MCF 10A (cell line): ENCODE measurements around the gene CHST3. TPM values are rescaled to one million over a fixed set of nuclear protein-coding genes. Genes with fewer than 3 reads are reported as not detected.

Source experiments
- BruUV-seq: library from RNA; stranded (reverse); fragments of 400-500 nt; replicated peaks from 2 replicates; lab custom pipeline; 2021; lab: Mats Ljungman, UMichigan
- CTCF ChIA-PET: fragments of 300-600 bp; sonication (Branson Sonifier 250); formaldehyde crosslinking; extraction: SDS; loops from one replicate; lab custom pipeline; 2021; ENCODE audit warnings: antibody characterized with exemption, inconsistent platforms; lab: Yijun Ruan, JAX
- POLR2A ChIA-PET: fragments of 300-600, 350-650 bp; sonication (Branson Sonifier 250); formaldehyde crosslinking; extraction: SDS; loops from one replicate; lab custom pipeline; 2020; ENCODE audit warnings: antibody characterized with exemption, inconsistent platforms; lab: Yijun Ruan, JAX
- DNase-seq: peaks from one replicate; pipeline ENCODE4 v3.0.0-alpha.2; 2018; ENCODE audit not compliant: unreplicated experiment
- H3K27ac Mint-ChIP-seq: one replicate; pipeline ENCODE4 v1.8.0; 2022; ENCODE audit warnings: mild to moderate bottlenecking, low read depth, mixed read lengths; ENCODE audit not compliant: unreplicated experiment
- H3K27me3 Mint-ChIP-seq: one replicate; pipeline ENCODE4 v1.8.0; 2022; ENCODE audit warnings: mixed read lengths; ENCODE audit not compliant: insufficient read depth, unreplicated experiment
- H3K36me3 Mint-ChIP-seq: one replicate; pipeline ENCODE4 v1.8.0; 2022; ENCODE audit warnings: mild to moderate bottlenecking, moderate library complexity, mixed read lengths; ENCODE audit not compliant: insufficient read depth, unreplicated experiment
- H3K4me1 Mint-ChIP-seq: one replicate; pipeline ENCODE4 v1.8.0; 2022; ENCODE audit warnings: mixed read lengths; ENCODE audit not compliant: insufficient read depth, unreplicated experiment
- H3K4me3 Mint-ChIP-seq: one replicate; pipeline ENCODE4 v1.8.0; 2022; ENCODE audit warnings: mild to moderate bottlenecking, moderate library complexity, mixed read lengths; ENCODE audit not compliant: unreplicated experiment
- H3K9me3 Mint-ChIP-seq: one replicate; pipeline ENCODE4 v1.8.0; 2022; ENCODE audit warnings: mixed read lengths; ENCODE audit not compliant: unreplicated experiment
- CTCF ChIP-seq: fragments of 200-600 bp; IDR thresholded peaks from one replicate; pipeline ENCODE4 v1.8.0; 2022; ENCODE audit warnings: antibody characterized with exemption, mild to moderate bottlenecking; ENCODE audit not compliant: unreplicated experiment
- intact Hi-C: fragments of 100-400 bp; cut with micrococcal nuclease; formaldehyde crosslinking; loops from 2 replicates; pipeline ENCODE4 v1.14.1; 2022
- total RNA-seq: library from RNA; stranded (reverse); gene quantifications from 2 replicates; pipeline ENCODE4 v1.2.3, GENCODE V29; 2022

Gene CHST3
- total RNA-seq, 1 experiment from 2014 or later: 28.7 TPM

- no TSS peak for BruUV-seq
- Mint-ChIP-seq H3K27ac (no peak overlapping the region), H3K9me3 (no peaks in the 10 kb centered on the region), H3K27me3 (no peaks in the 10 kb centered on the region), H3K36me3 (no peaks in the 10 kb centered on the region), H3K4me3 (no peak overlapping the region), H3K4me1 (no peaks in the 10 kb centered on the region)
- DNase-seq: no peak
- ChIA-PET POLR2A (no interaction called here), CTCF (interaction anchor here (0.7 kb wide), 1 partner anchor 393 kb away, joined by 4 read pairs; no protein-coding TSS in a partner anchor)
- intact Hi-C loops: no loop called here
- TF ChIP-seq CTCF: no peak
Measured at GRCh38 chr10:72034040-72034499, 69.9 kb downstream of the CHST3 start.

GRCh38 chr10:72034761-72035160 lies 70.6 kb downstream of the CHST3 start:
- no peaks in the 10 kb centered on the region for H3K4me1 Mint-ChIP-seq
- no peaks in the 10 kb centered on the region for H3K27me3 Mint-ChIP-seq
- H3K36me3 Mint-ChIP-seq: no peaks in the 10 kb centered on the region
- intact Hi-C loops: no loop called here
- TF ChIP-seq CTCF: no peak
- no peak overlapping the region for H3K4me3 Mint-ChIP-seq
- POLR2A ChIA-PET: no interaction called here
- no peak for DNase-seq
- no TSS peak for BruUV-seq
- H3K9me3 Mint-ChIP-seq: no peaks in the 10 kb centered on the region
- H3K27ac Mint-ChIP-seq: no peak overlapping the region
- CTCF ChIA-PET: interaction anchor here (0.6 to 1.0 kb wide), 3 partner anchors 61 to 841 kb away, joined by 3 to 5 read pairs (median 3); no protein-coding TSS in a partner anchor

GRCh38 chr10:72035252-72035887 lies 71.2 kb downstream of the CHST3 start:
- no TSS peak for BruUV-seq

GRCh38 chr10:72037266-72037665 lies 73.1 kb downstream of the CHST3 start:
- H3K4me3 Mint-ChIP-seq: no peak overlapping the region
- H3K27me3 Mint-ChIP-seq: no peaks in the 10 kb centered on the region
- H3K4me1 Mint-ChIP-seq: no peaks in the 10 kb centered on the region
- no peak for TF ChIP-seq CTCF
- no peak overlapping the region for H3K27ac Mint-ChIP-seq
- ChIA-PET CTCF (no interaction called here), POLR2A (no interaction called here)
- intact Hi-C loops: no loop called here
- DNase-seq: no peak
- no peaks in the 10 kb centered on the region for H3K9me3 Mint-ChIP-seq
- no TSS peak for BruUV-seq
- H3K36me3 Mint-ChIP-seq: no peaks in the 10 kb centered on the region

More at GRCh38 chr10:72035252-72035887, 71.2 kb downstream of the CHST3 start:
- intact Hi-C loops: no loop called here
- Mint-ChIP-seq H3K4me3 (no peak overlapping the region), H3K27me3 (no peaks in the 10 kb centered on the region), H3K27ac (no peak overlapping the region), H3K36me3 (no peaks in the 10 kb centered on the region), H3K4me1 (no peaks in the 10 kb centered on the region), H3K9me3 (no peaks in the 10 kb centered on the region)
- no peak for TF ChIP-seq CTCF
- DNase-seq: no peak
- CTCF ChIA-PET: interaction anchor here (0.6 to 1.0 kb wide), 2 partner anchors 62 to 840 kb away, joined by 3 to 5 read pairs; no protein-coding TSS in a partner anchor
- POLR2A ChIA-PET: no interaction called here
